Kidney (tissue), 14 donors: Measurements from ENCODE around the gene KCNK15. TPM values are rescaled to one million over a fixed set of nuclear protein-coding genes. Genes with fewer than 3 reads are reported as not detected.

ENCODE experiments used
- DNase-seq, 5 donors: peaks; one replicate each; pipeline ENCODE4 v3.0.0-alpha.2; 2013 to 2020
- FAIRE-seq: peaks from 2 replicates; lab custom pipeline; 2012; peaks lifted over from hg19 to GRCh38; lab: Jason Lieb, UNC
- H3K27ac ChIP-seq, 2 donors: one replicate each; pipeline ENCODE4 v1.7.0; 2013; ENCODE audit warnings: low read depth in 2 of 2, low read length in 2 of 2, inconsistent platforms in 1 of 2
- H3K27me3 ChIP-seq: one replicate; pipeline ENCODE4 v1.7.1; 2013; ENCODE audit warnings: low read length, inconsistent platforms; ENCODE audit not compliant: control insufficient read depth, insufficient read depth
- H3K36me3 ChIP-seq, 3 donors: one replicate each; pipeline versions ENCODE4 v1.7.0 to v1.7.1; 2013; ENCODE audit warnings: low read length in 3 of 3, control low read depth in 1 of 3, inconsistent platforms in 1 of 3; ENCODE audit not compliant: insufficient read depth in 3 of 3, control insufficient read depth in 2 of 3
- H3K4me1 ChIP-seq, 3 donors: one replicate each; pipeline versions ENCODE4 v1.7.0 to v1.7.1; 2013; ENCODE audit warnings: low read length in 3 of 3, inconsistent platforms in 1 of 3, low read depth in 1 of 3; ENCODE audit not compliant: control insufficient read depth in 2 of 3, insufficient read depth in 2 of 3
- H3K4me3 ChIP-seq, 3 donors: one replicate each; pipeline versions ENCODE4 v1.7.0 to v1.8.1; 2013; ENCODE audit warnings: low read length in 3 of 3, control low read depth in 1 of 3, inconsistent platforms in 1 of 3
- H3K9ac ChIP-seq, 3 donors: one replicate each; pipeline versions ENCODE4 v1.7.0 to v1.7.1; 2013; ENCODE audit warnings: low read length in 3 of 3, control low read depth in 1 of 3, inconsistent platforms in 1 of 3
- H3K9me3 ChIP-seq, 3 donors: one replicate each; pipeline versions ENCODE4 v1.7.0 to v1.7.1; 2013; ENCODE audit warnings: low read length in 3 of 3, control low read depth in 1 of 3, inconsistent platforms in 1 of 3; ENCODE audit not compliant: control insufficient read depth in 2 of 3, insufficient read depth in 1 of 3
- intact Hi-C: fragments of 100-400 bp; cut with DNase I; formaldehyde crosslinking; loops from one replicate; pipeline ENCODE4 v1.11.1; 2022
- polyA plus RNA-seq: library from polyadenylated mRNA; stranded (reverse); fragments of 350-450 nt; fragmentation: Illumina TruSeq; extraction: RNeasy Lipid Tissue Mini Kit (QIAGEN cat#74804); gene quantifications from one replicate; pipeline ENCODE4 v1.2.3, GENCODE V29; 2014; ENCODE audit warnings: low read depth, low replicate concordance; ENCODE audit not compliant: insufficient read depth
- total RNA-seq: library from RNA; stranded (reverse); fragmentation: NEBNext Ultra II Directional; extraction: Animal tissue kit (Norgen Biotek cat#: 25700); gene quantifications from one replicate; pipeline ENCODE4 v1.2.1, GENCODE V29; 2021
- TF ChIP-seq, protein P1 (sequence below): IDR thresholded peaks from 3 replicates; pipeline ENCODE4 v1.5.1; 2012; ENCODE audit warnings: mild to moderate bottlenecking, moderate library complexity, borderline replicate concordance; ENCODE audit not compliant: insufficient read depth; ENCODE audit errors: extremely low read depth
- donor health status: control.
- donor health status: control.
- donor health status: control.
- donor health status: control.
- donor health status: control.
- donor health status: DM: yes; HTN: yes; CAD: no.
- donor health status: Normal renal cell carcinoma (clear cell type).

The KCNK15 gene
- total and polyA plus RNA-seq, 2 donors from 2014 or later: 0.62 to 11.7 TPM

DNA sequence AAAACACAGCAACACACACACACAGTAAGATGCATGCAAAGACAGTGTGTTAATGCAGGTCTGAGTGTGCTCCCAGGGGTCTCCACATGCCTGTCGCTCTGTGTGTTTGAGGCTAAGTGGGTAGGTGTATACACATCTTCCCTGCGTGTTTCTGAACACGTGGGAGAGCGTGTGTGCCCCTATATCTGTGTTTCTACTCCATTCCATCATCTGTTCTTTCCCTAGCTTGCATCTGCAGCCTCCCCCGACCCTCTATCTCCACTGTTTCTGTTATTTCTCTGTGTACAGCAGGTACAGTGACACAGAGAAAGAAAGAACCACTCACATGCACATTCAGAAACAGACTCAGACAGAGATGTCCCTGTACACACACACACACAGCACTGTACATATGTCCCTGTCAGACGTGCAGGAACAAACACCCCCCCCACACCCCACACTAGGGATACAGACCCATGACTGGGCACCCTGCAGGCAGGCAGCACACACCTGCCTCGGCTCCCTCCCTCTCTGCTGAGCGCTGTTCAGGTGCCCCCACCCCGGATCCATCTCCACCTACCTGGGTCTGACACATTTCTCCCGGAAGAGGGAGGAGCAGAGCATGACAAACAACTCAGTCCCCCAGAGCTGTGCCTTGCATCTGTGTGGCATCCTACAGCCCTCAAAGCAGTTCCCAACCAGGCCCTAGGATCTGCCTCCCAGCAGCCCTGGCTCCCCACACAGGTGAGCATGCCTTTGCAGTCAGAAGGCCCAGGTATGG, 27.6 kb downstream of the KCNK15 start:
- no peak for DNase-seq
- no peaks in the 10 kb centered on the region for H3K4me1 ChIP-seq
- H3K27ac ChIP-seq: no peak overlapping the region
- H3K9me3 ChIP-seq: no peaks in the 10 kb centered on the region
- no peak overlapping the region for H3K9ac ChIP-seq
- TF ChIP-seq, protein P1, sequence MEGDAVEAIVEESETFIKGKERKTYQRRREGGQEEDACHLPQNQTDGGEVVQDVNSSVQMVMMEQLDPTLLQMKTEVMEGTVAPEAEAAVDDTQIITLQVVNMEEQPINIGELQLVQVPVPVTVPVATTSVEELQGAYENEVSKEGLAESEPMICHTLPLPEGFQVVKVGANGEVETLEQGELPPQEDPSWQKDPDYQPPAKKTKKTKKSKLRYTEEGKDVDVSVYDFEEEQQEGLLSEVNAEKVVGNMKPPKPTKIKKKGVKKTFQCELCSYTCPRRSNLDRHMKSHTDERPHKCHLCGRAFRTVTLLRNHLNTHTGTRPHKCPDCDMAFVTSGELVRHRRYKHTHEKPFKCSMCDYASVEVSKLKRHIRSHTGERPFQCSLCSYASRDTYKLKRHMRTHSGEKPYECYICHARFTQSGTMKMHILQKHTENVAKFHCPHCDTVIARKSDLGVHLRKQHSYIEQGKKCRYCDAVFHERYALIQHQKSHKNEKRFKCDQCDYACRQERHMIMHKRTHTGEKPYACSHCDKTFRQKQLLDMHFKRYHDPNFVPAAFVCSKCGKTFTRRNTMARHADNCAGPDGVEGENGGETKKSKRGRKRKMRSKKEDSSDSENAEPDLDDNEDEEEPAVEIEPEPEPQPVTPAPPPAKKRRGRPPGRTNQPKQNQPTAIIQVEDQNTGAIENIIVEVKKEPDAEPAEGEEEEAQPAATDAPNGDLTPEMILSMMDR: no peak
- no peaks in the 10 kb centered on the region for H3K27me3 ChIP-seq
- intact Hi-C loops: no loop called here
- no peak overlapping the region for H3K4me3 ChIP-seq
- no peaks in the 10 kb centered on the region for H3K36me3 ChIP-seq
- FAIRE-seq: no peak

DNA sequence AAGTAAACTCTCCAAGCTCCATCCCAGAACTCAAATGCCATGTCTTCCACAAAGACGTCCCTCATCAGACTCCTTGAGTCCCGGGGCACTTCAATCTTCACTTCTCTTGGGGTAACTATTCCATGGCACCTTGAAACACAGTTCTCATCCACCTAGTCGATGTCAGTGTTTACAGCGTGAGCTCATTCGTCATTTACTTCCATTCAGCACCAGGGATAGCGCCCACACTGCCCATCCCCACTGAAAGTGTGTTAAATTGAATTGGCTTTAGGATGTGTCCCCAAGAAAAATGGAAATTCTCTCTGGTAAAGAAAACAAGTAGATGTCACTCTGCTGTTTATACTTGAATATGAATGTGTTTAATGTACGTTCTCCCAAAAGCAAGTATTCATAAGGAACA, 31.3 kb downstream of the KCNK15 start:
- no peaks in the 10 kb centered on the region for H3K4me1 ChIP-seq
- FAIRE-seq: no peak

DNA sequence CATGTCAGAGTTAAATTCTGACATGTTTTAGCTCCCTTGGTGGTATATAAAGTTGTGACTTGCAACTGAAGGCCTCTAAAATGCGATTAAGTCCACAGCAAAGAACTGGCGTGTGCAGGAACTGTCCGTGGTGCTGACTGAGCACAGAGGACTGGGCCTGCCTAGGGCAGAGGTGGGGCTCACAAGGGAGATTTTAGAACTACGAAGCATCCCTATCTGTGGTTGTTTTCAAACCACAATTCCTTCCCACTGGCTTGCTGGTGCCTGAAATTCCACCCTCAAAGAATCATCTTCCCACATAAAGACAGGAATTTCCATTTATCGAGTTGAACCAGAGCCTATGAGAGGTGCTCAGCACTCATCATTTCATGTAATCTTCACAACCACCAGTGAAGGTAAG, 34.6 kb downstream of the KCNK15 start:
- DNase-seq (peak in 4 of 5 donors; percentile 59 to 84 (median 76)), FAIRE-seq (no peak)
- H3K4me1 ChIP-seq: no peaks in the 10 kb centered on the region
- H3K36me3 ChIP-seq: no peaks in the 10 kb centered on the region
- TF ChIP-seq, protein P1: no peak
- no peaks in the 10 kb centered on the region for H3K27me3 ChIP-seq
- no peaks in the 10 kb centered on the region for H3K9me3 ChIP-seq
- no peak overlapping the region for H3K27ac ChIP-seq
- H3K4me3 ChIP-seq: no peak overlapping the region
- H3K9ac ChIP-seq: no peak overlapping the region
- intact Hi-C loops: no loop called here

More for the DNA sequence above, 31.3 kb downstream of the KCNK15 start:
- Histone ChIP-seq H3K36me3 (no peaks in the 10 kb centered on the region), H3K27ac (no peak overlapping the region), H3K9me3 (no peaks in the 10 kb centered on the region), H3K27me3 (no peaks in the 10 kb centered on the region), H3K4me3 (no peak overlapping the region), H3K9ac (no peak overlapping the region)
- intact Hi-C loops: no loop called here
- TF ChIP-seq, protein P1: no peak
- DNase-seq: peak in 3 of 5 donors; percentile 43 to 80 (median 73)
